Effector CD8-positive, alpha-beta T cell (primary cell): ENCODE results near the gene EIF2B4.

Source experiments
- DNase-seq: peaks from one replicate; lab custom pipeline; 2025; lab: John Stamatoyannopoulos, UW
- total RNA-seq, 4 experiments: gene quantifications; one replicate each; lab custom pipeline; 2026; lab: John Stamatoyannopoulos, UW

The EIF2B4 gene
- total RNA-seq, result 42.0 to 49.2 (median 43.5) reads per million in 4 experiments

DNA sequence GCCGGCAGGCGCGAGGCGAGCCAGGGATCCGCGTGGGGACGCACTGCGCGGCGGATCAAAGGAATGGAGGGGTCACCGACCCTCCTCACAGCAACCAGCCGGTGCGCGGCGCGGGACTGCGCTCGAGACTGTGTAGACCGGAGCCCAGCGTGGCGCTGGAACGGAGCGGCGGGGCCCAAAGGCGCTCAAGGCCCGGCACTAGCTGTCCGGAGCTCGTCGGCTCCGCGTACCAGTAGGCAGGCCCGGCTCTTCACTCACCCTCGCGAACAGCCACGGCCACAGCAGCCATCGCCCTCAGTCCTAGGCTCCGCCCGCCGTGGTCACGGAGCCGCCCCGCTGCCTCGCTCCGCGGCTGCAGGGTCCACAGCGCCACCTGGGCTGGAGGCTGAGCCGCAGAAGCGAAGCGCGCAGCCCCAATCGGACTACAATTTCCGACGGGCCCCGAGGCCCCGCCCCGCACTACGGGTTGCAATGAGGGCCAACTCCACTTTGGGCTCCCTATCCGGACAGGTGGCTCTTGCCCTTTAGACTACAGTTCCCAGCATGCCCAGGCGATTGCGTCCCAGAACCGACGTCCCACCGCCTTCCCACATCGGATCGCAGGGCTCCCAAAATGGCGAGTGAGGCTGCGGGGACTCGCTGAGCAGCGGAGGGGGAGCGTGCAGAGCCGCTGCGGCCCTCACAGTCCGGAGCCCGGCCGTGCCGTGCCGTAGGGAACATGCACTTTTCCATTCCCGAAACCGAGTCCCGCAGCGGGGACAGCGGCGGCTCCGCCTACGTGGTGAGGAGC is at the start of gene EIF2B4, which contains the start of gene SNX17:
EIF2B4 (minus strand) TSS at position 313 of the 790 bp plus-strand sequence; CDS start at position 289, 24 bp downstream.
SNX17 (plus strand) TSS at position 591 of the 790 bp plus-strand sequence; CDS start at position 719, 128 bp downstream.
- peak; percentile 98 for DNase-seq

- DNase-seq, result no peak
Observed at GRCh38 chr2:27416151-27416550, 46.0 kb upstream of the EIF2B4 start.

DNA sequence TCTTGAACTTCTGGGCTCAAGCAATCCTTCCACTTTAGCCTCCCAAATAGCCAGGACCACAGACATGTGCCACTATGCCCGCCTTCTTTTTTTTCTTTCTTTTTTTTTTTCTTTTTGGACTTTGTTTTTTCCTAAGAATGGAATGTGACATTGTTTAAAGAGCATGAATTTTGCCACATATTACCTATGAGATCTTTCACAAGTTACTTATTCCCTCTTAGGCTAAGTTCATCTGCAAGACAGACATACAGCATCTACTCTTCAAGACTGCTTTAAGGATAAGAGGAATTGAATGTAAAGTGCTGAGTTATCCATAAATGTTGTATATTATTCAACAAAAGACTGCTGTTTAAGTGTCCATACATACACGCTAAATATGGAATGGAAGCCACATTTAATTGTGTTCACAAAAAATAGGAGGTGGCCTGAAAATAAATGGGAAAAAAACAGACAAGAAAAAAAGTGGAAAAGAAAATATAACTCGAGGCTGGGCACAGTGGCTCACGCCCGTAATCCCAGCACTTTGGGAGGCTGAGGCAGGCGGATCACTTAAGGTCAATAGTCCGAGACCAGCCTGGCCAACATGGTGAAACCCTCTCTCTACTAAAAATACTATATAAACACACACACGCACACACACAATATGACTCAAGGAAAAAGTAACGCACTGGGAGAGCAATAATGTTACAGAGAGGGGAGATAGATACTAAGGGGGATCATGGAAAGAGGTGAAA is 42.4 kb upstream of the EIF2B4 start:
- DNase-seq, result no peak

- DNase-seq, result peak; percentile 90
Observed at GRCh38 chr2:27409321-27410073, 39.4 kb upstream of the EIF2B4 start, which contains the start of gene PPM1G. Gene PPM1G, minus strand, starts transcription at chr2:27409591. Its CDS starts 169 bp downstream, at chr2:27409422.

GRCh38 chr2:27408601-27409320 is 38.6 kb upstream of the EIF2B4 start:
- DNase-seq, result no peak

DNA sequence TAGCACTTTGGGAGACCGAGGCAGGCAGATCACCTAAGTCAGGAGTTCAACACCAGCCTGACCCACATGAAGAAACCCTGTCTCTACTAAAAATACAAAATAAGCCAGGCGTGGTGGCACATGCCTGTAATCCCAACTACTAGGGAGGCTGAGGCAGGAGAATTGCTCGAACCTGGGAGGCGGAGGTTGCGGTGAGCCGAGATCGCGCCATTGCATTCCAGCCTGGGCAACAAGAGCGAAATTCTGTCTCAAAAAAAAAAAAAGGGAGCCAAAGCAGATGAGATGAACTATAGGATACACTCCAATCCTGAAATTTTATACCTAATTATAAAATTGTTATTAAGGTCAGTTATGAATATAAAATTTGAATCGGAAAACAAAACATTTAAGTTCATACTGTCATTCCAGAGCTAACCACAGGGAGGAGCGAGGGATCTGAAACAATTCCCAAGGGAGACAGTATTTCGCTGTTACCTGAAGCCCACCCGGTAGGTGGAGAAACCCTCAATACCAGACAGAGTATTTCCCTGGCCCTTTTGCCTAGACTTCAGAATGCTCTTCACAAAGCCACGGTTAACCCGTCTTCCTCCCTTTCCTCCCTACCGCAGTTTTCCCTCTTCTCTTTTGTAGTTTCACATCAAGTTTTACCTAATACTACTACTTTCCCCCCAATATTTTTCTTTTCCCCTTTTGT is 37.8 kb upstream of the EIF2B4 start:
- DNase-seq, result no peak

- no peak for DNase-seq
Observed at GRCh38 chr2:27400348-27401135, 30.4 kb upstream of the EIF2B4 start.

DNA sequence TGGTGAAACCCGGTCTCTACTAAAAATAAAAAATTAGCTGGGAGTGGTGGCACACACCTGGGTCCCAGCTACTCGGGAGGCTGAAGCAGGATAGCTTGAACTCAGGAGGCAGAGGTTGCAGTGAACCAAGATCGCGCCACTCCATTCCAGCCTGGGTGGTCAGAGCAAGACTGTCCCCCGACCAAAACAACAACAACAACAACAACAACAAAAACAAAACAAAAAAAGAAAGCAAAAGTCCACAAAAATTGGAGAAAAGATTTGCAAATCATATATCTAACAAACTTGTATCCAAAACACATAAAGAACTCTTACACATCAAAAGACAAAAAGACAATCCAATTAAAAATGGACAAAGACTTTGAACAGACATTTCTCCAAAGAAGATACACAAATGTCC is 28.8 kb upstream of the EIF2B4 start:
- DNase-seq, result no peak

- DNase-seq, result no peak
Observed at GRCh38 chr2:27393225-27393624, 23.1 kb upstream of the EIF2B4 start.

DNA sequence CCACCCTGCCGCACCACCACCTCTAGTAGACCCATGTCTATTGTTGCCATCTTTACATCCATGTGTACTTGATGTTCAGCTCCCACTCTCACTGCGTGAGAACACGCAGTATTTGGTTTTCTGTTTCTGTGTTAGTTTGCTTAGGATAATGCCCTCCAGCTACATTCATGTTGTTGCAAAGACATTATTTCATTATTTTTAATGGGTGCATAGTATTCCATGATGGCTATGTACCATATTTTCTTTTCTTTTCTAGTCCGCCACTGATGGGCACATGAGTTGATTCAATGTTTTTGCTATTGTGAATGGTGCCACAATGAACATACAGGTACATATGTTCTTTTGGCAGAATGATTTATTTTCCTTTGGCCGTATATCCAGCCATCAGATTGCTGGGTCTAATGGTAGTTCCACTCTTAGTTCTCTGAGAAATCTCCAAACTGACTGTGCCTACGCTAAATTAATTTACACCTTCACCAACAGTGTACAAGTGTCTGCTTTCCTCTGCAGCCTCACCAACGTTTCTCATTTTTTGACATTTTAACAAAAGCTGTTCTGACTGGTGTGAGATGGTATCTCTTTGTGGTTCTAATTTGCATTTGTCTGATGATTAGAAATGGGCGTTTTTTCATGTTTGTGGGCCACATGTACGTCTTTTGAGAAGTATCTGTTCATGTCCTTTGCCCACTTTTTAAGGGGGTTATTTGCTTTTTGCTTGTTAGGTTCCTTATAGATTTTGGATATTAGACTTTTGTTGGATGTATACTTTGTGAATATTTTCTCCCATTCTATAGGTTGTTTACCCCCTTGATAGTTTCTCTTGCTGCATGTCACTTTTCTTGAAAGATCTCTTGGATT is 20.9 kb upstream of the EIF2B4 start:
- no peak for DNase-seq

- no peak for DNase-seq
Observed at GRCh38 chr2:27381577-27382181, 11.5 kb upstream of the EIF2B4 start.

DNA sequence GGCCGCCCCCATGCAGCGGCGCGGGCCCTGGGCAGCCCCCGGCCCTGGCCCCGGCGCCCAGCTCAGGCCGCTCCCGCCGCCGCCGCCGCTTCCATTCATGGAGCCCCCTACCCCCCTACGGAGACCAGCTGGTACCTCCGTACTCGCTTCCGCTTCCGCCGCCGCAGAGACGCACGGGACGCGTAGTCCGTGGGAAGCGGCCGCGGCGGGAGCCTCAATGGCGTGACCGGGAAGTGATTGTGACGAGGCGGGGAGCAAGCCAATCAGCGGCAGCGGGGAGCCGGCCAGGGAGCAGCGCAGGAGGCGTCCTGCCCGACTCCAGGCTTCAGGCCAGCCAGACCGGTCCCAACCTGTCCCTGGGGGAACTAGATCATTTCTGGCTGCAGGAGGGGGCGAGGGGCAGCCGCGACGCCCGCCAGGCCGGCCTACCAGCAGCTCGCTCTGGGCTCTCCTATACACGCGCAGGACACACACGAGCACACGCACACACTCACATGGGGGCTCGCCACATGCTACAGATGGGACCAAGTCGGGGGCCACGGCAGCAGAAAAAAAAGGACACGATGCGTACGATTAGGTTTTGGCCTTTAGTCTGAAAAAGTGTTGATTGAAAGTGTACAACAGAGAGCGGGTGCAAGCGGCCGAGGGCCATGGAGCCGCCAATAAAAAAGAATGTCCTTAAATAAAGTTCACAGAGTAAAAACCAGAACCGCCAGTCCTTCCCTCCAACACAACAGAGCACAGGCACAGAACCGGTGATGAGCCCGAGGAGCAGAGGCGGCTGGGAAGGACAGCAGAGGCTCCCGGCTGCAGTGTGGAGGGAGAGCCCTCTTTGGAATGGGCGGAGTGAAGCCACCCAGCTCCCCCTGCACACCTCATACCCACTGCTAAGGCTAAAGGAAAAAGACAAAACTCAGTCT is 10.7 kb upstream of the EIF2B4 start, which contains the start of gene ZNF513:
ZNF513 (minus strand) TSS at position 109 of the 920 bp plus-strand sequence. CDS start 208 bp downstream, outside the sequence.
- peak; percentile 76 for DNase-seq

- no peak for DNase-seq
Observed at GRCh38 chr2:27379836-27380625, 9.9 kb upstream of the EIF2B4 start.

GRCh38 chr2:27379383-27379835 is 9.3 kb upstream of the EIF2B4 start:
- DNase-seq, result no peak

DNA sequence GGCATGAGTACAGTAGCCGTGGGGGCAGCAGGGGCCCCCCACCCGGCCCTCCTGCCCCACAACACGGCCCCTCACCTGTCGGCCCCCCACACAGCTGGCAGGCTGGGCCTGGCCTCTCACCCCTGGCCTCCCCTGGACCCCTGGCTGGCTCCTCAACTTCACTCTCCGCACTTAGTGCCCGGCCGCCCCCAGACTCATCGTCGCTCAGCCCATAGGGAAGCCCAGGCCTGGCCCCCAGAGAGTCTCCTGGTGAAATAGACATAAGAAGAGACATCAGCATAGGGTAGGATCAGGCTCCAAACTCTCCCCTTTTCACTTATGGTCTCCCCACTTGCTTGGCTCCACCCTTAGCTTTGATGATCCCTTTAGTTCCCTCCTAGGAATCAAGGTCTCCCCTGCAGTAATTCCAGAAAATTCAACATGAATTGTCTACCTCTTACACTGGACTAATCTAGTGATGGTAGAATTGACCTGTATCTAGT is 8.7 kb upstream of the EIF2B4 start:
- DNase-seq, result no peak
